GM18511 (cell line): ENCODE data around the gene C4B.
A peak's percentile ranks its signal among the peaks of the same experiment; 100 is the strongest.
"Not testable (repeated sequence)": the region's sequence is repeated elsewhere in the genome, so short reads cannot be mapped to it uniquely, and the experiment has no call there.

Source experiments
- ATAC-seq: cut with Tn5 transposase; IDR thresholded peaks from one replicate; pipeline ENCODE4 v1.9.1; 2021; ENCODE audit warnings: mild to moderate bottlenecking, moderate library complexity; ENCODE audit not compliant: unreplicated experiment

The C4B gene

DNA sequence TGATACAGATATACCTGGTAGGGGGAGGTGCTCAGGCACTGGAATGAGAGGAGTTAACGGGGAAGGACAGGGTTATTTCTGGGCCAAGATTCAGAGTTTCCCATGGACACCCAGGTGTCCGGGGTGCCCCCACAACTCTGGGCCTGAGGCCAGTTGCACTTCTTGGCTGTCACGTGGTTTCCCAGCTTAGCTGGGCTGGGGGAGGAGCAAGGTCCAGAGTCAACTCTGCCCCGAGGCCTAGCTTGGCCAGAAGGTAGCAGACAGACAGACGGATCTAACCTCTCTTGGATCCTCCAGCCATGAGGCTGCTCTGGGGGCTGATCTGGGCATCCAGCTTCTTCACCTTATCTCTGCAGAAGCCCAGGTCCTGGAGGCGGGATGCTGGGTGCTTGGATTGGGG, at the start of gene C4B:
C4B (plus strand) TSS at position 249 of the 400 bp plus-strand sequence; CDS start at position 300, 51 bp downstream.
- ATAC-seq: not testable (repeated sequence)

DNA sequence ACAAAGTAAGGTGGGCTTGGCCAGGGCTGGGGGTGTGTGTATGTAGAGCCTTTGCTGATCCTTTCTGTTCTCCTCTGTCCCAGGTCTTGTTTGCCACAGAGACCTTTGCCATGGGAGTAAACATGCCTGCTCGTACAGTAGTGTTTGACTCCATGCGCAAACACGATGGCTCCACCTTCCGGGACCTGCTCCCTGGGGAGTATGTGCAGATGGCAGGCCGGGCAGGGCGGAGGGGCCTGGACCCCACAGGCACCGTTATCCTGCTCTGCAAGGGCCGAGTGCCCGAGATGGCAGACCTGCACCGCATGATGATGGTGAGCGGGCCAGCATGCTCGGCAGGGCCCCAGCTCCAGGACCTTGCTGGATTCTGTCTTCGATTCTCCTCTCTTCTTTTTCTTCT, 48.9 kb upstream of the C4B start:
- no peak for ATAC-seq

DNA sequence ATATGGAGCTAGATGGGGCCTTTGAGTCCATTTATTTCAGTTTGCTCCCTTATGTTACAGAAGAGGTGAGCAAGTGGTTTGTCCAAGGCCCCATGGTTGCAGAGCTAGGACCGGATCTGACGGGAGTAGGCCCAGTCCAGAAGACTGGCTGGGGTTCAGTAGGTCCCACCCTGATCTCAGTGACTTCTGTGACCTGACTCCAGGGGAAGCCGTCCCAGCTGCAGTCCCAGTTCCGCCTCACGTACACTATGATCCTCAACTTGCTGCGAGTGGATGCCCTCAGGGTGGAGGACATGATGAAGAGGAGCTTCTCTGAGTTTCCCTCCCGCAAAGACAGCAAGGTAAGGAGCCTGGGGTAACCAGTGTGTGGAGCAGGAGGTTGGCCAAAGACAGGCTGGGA, 48.1 kb upstream of the C4B start:
- no peak for ATAC-seq

DNA sequence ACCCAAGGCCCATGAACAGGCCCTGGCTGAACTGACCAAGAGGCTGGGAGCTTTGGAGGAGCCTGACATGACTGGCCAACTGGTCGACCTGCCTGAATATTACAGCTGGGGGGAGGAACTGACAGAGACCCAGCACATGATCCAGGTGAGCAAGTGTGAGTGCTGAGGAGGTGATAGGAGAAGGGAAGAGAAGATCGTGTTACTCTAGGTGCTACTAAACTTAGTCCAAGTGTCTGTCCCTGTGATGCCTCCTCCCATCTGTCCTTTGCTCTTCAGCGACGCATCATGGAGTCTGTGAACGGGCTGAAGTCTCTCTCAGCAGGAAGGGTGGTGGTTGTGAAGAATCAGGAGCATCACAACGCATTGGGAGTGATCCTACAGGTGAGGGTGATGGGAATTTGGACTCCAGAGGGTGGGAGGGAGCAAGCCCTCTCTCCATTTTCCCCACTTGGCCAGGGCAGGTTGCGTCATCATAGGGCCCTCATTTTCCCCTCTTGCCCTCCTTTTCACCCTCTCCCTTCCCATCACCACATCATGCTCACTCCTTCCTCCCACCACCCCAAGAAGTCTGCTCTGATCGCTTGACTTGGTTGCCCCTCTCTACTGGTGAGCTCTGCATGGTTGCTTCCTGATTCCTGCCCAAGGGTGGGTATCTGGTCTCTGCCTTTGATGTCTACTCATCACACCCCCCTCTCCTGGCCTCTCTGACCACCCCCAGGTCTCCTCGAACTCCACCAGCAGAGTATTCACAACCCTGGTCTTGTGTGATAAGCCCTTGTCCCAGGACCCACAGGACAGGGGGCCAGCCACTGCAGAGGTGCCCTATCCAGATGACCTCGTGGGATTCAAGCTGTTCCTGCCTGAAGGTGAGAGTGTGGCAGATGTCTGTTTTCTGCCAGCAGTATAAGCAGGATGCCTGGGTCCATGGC, 47.3 kb upstream of the C4B start:
- no peak for ATAC-seq

DNA sequence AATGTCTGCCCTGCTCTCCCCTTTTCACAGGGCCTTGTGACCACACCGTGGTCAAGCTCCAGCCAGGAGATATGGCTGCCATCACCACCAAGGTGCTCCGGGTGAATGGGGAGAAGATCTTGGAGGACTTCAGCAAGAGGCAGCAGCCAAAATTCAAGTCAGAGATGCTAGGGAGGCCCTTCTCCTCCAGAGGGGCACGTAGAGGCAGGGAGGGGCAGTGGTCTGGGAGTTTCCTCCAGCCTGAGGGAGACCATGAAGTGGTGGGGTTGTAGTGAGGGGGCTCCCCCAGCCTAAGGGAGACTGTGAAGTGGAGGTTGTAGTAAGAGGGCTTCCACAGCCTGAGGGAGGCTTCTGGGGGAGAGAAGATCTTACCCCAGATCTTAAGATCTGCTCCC, 46.7 kb upstream of the C4B start:
- no peak for ATAC-seq

DNA sequence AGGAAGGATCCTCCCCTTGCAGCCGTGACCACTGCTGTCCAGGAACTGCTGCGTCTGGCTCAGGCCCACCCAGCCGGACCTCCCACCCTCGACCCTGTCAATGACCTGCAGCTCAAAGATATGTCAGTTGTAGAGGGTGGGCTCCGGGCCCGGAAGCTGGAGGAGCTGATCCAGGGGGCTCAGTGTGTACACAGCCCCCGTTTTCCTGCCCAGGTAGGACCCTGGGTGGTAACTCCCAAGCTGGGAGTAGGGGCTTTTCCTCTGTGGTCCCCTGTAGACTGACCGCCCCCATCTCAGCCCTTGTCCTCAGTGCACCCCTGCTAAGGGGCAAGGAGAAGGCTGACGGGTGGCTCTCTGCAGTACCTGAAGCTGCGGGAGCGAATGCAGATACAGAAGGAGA, 46.3 kb upstream of the C4B start:
- no peak for ATAC-seq

DNA sequence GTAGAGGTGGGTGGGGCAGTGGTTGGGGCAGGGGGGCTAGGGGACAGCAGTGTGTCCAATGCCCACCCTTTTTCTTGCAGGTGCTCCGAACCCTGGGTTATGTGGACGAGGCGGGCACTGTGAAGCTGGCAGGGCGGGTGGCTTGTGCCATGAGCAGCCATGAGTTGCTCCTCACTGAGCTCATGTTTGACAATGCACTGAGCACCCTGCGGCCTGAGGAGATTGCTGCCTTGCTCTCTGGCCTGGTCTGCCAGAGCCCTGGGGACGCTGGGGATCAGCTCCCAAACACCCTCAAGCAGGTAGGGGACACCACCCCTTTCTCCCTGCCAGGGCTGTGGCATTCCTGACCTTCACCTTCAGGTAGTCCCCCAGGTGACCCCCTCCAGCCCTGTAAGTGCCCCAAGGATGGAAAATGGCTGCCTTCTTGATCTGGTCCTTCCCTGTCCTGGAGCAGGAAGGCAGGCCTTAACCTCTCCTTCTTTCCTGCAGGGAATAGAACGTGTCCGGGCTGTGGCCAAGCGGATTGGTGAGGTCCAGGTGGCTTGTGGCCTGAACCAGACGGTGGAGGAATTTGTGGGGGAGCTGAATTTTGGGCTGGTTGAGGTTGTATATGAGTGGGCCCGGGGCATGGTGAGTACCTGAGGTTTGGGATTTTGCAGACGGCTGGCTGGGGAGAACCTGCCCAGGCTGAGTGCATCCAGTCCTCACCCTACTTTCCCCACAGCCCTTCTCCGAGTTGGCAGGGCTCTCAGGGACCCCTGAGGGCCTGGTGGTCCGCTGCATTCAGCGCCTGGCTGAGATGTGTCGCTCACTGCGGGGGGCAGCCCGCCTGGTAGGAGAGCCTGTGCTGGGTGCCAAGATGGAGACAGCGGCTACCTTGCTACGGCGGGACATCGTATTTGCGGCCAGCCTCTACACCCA, 45.5 kb upstream of the C4B start:
- no peak for ATAC-seq

DNA sequence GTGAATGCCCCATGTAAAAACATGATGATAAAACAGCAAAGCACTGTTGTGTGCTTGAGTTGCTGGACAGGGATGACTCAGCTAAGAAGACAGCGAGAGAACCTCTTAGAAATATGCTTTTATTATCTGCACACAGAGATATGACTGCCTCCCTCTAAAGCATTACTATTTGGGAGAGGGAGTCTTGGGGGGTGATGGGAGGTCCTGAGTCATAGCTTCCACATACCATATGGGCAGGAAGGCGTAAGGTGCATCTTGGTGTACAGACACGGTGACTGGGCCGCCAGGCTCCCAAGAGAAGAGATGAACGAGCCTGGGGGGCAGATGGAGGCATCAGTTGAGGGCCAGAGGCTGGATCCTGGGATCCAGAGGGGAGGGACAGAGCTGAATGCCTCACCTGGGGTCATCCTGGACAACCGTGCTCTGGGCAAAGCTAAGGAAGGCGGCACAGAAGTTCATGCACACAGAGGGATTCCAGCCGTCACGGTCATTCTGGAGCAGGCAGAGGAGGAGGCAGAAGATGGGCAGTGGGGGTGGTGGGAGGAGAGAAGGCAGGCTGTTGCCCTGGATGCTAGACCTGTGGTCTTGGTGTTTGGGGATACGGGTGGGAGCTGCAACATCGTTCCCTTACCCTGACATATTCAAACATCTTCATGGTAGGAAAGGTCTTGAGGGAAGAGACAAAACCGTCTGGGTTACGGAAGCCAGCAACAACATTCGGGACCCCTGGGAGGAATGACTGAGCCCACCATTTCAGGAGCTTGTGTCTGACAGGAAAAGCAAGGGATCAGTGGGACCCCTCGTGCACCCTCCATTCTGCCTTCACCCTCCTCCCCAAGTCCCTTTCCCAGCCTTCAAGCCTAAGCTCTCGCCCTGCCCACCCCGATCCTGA, 44.6 kb upstream of the C4B start:
- ATAC-seq: no peak

DNA sequence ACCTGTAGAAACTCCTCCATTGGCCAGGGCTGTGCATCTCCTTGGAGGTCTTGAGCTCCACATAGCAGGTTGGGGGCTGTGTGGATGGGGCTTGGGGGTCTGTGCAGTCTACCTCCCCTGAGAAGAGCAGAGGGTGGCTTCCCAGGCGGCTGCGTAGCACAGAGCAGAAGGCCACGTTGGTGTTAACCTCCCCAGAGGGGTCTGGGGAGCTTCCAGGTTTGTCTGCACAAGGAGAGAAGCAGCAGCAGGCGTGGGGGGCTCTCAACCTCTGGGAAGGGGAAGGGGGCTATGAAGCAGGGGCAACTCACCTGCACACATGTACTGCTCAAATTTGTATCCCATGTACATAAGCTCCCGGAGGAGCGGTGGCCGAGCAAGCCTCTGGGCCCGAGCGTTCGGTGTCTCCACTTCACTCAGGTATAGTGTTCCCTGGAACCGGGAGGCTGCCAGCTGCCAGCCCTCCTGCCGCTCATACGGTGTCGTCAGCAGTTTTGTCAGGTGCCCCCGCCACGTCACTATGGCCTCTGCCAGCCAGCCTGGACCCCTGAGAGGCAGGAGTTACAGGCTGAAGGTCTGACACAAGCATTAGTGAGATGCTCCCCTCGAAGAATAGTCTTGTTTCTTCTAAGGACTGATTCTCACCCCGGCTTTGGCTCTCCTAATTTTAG, 43.9 kb upstream of the C4B start:
- no peak for ATAC-seq

DNA sequence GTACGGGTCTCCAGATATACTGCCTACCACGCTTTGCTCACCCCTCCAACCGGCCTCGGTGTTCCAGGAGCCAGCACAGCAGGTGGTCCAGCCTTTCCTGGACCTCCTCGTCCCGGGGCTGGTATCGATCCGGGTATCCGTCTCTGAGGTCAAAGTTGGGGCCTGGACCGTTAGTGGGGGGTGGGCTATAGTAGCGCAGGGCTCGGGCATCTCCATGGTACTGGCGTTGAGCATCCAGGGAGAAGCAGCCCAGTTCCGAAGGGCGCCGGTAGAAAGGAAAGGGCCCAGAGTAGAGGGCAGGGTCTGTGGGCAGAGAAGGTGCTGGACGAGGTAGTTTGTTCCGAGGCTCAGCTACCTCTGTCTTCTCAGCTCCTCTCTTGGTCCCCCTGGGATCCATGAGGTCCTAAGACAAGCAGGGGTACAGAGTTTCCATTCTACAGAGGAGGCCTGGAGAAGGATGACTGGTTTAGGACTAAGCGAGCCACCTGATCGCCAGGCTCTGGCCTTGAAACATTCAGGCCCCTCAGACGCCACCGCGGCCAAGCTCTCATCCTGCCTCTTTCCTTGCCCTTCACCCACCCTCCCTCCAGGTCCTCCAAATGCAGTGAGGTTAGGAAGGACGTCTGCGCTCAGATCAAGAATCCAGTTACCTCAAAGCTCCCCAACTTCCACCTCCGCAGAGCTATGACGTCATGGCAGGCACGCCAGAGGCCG, 43.2 kb upstream of the C4B start:
- no peak for ATAC-seq

DNA sequence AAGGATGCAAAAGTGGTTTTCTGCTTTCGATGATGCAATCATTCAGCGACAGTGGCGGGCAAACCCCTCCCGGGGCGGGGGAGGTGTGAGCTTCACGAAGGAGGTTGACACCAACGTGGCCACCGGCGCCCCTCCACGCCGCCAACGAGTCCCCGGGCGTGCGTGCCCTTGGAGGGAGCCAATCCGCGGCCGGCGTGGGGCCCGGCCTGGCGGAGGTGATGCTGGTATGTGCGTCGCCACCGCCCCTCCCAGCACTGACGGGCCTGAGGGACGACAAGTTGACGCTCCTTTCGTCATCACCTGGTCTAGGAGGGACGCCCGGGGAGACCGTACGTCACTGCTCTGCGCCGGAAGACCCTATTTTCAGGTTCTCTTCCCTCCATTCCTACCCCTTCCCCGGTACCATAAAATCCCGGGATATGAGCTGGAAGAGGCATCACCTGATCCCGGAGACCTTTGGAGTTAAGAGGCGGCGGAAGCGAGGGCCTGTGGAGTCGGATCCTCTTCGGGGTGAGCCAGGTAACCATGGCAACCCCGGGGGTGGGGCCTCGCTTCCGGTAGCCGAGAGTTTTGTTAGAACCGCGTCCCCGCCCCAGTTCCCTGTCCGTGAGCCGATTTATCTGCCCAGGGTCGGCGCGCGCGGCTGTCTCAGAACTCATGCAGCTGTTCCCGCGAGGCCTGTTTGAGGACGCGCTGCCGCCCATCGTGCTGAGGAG, 42.4 kb upstream of the C4B start, which contains the start of gene DXO:
DXO (minus strand) TSS at position 146 of the 716 bp plus-strand sequence. CDS start 463 bp downstream, outside the sequence.
- ATAC-seq: peak; percentile 91

DNA sequence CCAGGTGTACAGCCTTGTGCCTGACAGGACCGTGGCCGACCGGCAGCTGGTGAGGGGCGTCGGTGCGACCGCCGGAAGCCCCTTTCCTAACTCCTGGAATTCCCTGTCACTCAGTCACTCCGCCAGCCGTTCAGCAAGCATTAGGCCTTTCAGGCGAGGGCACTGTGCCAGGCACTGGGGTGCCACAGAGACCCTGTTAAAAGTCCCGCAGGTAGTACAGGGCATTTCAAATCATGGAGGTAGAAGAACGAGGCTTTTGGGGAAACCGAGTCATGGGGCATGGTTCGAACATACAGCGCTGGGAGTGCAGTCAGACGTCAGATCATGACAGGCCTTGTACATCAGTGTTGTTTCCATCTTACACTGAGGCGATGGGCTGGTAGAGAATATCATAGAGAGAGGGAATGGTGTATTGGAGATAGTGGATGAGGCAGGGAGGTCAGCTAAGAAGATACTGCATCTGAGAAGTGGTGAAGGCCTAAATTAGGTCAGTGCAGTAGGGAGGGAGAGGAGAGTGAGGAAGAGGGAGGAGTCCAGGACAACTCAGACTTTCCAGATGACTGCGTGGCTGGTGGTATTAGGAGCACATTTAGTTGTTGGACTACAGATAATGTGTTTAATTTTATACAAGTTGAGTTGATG, 41.8 kb upstream of the C4B start:
- no peak for ATAC-seq

DNA sequence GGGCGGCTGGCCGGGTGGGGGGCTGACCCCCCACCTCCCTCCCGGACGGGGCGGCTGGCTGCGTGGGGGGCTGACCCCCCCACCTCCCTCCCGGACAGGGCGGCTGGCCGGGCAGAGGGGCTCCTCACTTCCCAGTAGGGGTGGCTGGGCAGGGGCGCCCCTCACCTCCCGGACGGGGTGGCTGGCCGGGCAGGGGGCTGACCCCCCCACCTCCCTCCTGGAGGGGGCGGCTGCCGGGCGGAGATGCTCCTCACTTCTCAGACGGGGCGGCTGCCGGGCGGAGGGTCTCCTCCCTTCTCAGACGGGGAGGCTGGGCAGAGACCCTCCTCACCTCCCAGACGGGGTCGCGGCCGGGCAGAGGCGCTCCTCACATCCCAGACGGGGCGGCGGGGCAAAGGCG, 38.5 kb upstream of the C4B start:
- not testable (repeated sequence) for ATAC-seq

DNA sequence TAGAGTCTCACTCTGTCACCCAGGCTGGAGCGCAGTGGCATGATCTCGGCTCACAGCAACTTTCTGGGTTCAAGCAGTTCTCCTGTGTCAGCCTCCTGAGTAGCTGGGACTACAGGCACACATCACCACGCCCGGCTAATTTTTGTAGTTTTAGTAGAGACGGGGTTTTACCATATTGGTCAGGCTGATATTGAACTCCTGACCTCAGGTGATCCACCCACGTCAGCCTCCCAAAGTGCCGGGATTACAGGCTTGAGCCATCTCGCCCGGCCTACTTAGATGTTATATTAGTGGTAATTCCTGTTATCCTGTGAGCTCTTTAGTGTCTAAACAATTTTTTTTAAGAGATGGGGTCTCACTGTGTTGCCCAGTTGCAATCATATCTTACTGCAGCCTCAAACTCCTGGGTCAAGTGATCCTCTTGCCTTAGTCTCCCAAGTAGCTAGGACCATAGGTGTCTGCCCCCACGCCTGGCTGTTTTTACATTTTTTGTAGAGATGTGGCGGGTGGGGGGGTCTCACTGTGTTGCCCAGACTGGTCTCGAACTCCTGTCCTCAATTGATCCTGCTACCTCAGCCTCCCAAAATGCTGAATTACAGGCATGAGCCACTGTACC, 36.7 kb upstream of the C4B start:
- ATAC-seq: no peak

DNA sequence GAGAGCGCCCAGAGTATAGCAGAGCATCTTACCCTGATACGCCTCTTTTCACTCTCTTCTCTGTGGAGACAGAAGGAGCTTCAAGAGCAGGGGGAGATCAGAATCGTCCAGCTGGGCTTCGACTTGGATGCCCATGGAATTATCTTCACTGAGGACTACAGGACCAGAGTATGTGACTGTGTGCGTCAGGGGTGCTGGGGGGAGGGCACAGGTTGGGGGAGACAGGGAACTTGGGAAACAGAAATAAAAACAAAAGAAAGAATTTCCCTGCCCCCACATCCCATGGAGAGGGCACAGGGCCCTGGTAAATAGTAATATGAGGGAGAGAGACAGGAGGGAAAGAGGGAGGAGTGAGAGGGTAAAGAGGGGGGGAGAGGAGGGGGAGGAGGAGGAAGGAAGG, 35.8 kb upstream of the C4B start:
- no peak for ATAC-seq

DNA sequence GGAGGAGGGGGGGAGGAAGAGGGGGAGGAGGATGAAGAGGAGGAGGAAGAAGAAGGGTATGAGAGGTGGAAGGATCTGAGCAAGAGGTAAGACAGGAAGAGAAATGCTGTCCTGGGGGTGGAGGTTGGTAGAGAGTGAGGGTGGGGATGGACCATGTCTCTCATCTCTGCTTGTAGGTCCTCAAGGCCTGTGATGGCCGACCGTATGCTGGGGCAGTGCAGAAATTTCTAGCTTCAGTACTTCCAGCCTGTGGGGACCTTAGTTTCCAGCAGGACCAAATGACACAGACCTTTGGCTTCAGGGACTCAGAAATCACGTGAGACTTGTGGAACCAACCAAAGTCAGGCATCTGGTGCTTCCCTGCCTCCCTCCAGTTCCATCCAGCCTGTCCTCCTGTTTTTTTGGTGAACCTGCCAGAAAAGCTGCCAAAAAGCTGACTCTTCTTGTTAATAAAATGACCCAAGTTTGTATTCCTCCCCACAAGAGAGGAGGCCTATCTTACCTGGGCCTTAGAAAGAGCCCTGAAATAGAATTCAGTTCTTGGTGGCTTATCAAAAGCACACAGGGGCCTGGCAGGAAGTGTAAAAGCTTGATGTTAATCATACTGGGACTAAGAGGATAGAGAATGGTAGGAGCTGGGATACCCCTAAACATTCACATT, 35.2 kb upstream of the C4B start:
- ATAC-seq: no peak

DNA sequence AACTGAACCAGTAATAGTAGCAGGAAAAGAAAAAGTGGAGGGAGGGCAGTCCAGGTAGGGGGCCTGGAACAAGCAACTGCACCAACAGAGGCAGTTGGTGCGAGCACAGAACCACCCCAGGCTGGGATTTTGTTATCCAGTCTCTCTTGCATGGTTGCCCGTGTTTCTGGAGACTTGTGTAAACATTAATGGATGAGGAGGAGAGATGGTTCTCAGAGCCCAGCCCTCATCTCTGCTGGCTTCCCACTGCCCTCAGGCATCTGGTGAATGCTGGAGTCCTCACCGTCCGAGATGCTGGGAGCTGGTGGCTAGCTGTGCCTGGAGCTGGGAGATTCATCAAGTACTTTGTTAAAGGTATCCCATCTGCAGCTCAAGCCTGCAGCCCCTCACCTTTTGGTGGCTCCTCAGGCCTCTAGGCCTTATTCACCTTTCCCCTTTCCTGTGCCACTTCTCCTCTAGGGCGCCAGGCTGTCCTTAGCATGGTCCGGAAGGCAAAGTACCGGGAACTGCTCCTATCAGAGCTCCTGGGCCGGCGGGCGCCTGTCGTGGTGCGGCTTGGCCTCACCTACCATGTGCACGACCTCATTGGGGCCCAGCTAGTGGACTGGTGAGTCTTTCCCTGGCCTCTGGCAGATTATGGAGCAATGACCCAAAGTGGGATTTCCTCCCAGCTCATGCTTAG, 34.3 kb upstream of the C4B start:
- not testable (repeated sequence) for ATAC-seq
